RWPE2 (cell line): ENCODE results near the gene ZNF132.
A peak's percentile ranks its signal among the peaks of the same experiment; 100 is the strongest.

ENCODE experiments used
- ATAC-seq: fragments of 200-7000 bp; cut with Tn5 transposase; 3 replicates; pipeline ENCODE4 v1.9.1; 2021; ENCODE audit warnings: low read depth
- DNase-seq: peaks from one replicate; pipeline ENCODE4 v3.0.0-alpha.2; 2020; ENCODE audit warnings: low spot score
- H3K27ac ChIP-seq: fragments of 450-650 bp; 2 replicates; pipeline ENCODE4 v1.5.1; 2017; ENCODE audit warnings: mild to moderate bottlenecking; ENCODE audit not compliant: poor library complexity, severe bottlenecking
- H3K27me3 ChIP-seq: fragments of 250-450 bp; sonication (Bioruptor Pico); 2 replicates; pipeline ENCODE4 v1.5.1; 2021; ENCODE audit warnings: mild to moderate bottlenecking, moderate library complexity; ENCODE audit not compliant: insufficient read depth, poor library complexity, severe bottlenecking
- H3K36me3 ChIP-seq: fragments of 250-450 bp; sonication (Bioruptor Pico); 2 replicates; pipeline ENCODE4 v1.5.1; 2020; ENCODE audit warnings: low read depth, mild to moderate bottlenecking, moderate library complexity
- H3K4me1 ChIP-seq: fragments of 250-450 bp; sonication (Bioruptor Pico); 2 replicates; pipeline ENCODE4 v1.5.1; 2021; ENCODE audit warnings: mild to moderate bottlenecking, moderate library complexity; ENCODE audit not compliant: insufficient read depth, poor library complexity, severe bottlenecking
- H3K4me3 ChIP-seq: fragments of 250-450 bp; sonication (Bioruptor Pico); 2 replicates; pipeline ENCODE4 v1.5.1; 2021; ENCODE audit warnings: mild to moderate bottlenecking, moderate library complexity; ENCODE audit not compliant: severe bottlenecking
- H3K9me3 ChIP-seq: fragments of 250-450 bp; sonication (Bioruptor Pico); 2 replicates; pipeline ENCODE4 v1.5.1; 2021; ENCODE audit warnings: mild to moderate bottlenecking, moderate library complexity; ENCODE audit not compliant: severe bottlenecking
- CTCF ChIP-seq: fragments of 450-650 bp; IDR thresholded peaks from one replicate; pipeline ENCODE4 v1.5.1; 2017; ENCODE audit warnings: mild to moderate bottlenecking, moderate library complexity; ENCODE audit not compliant: poor library complexity, severe bottlenecking

Gene ZNF132

GRCh38 chr19:58386576-58387337 is 53.2 kb downstream of the ZNF132 start, which contains the start of gene RPS5:
RPS5 (plus strand) TSS chr19:58387269; CDS start chr19:58388138, 869 bp downstream.
- Histone ChIP-seq H3K36me3 (peaks cover 44% of the 10 kb centered on the region), H3K4me1 (peaks cover 9% of the 10 kb centered on the region), H3K27me3 (no peaks in the 10 kb centered on the region), H3K4me3 (peak within 1 kb of the TSS; percentile 62), H3K9me3 (no peaks in the 10 kb centered on the region), H3K27ac (peak within 1 kb of the TSS; percentile 88)
- ATAC-seq (peak; percentile 85), DNase-seq (peak; percentile 94)
- TF ChIP-seq CTCF: no peak

GRCh38 chr19:58385891-58386575 is 53.9 kb downstream of the ZNF132 start:
- Histone ChIP-seq H3K27me3 (no peaks in the 10 kb centered on the region), H3K4me1 (peaks cover 9% of the 10 kb centered on the region), H3K9me3 (no peaks in the 10 kb centered on the region), H3K27ac (peak overlapping the region; percentile 88), H3K36me3 (peaks cover 37% of the 10 kb centered on the region), H3K4me3 (peak overlapping the region; percentile 62)
- peak; percentile 7; the same call in 2 of the 3 replicates for ATAC-seq
- TF ChIP-seq CTCF: no peak
- DNase-seq: peak; percentile 44

GRCh38 chr19:58385313-58385890 is 54.6 kb downstream of the ZNF132 start:
- Histone ChIP-seq H3K9me3 (no peaks in the 10 kb centered on the region), H3K27me3 (no peaks in the 10 kb centered on the region), H3K4me3 (peak overlapping the region; percentile 62), H3K4me1 (peaks cover 9% of the 10 kb centered on the region), H3K36me3 (peaks cover 31% of the 10 kb centered on the region), H3K27ac (peak overlapping the region; percentile 88)
- TF ChIP-seq CTCF: no peak
- DNase-seq (no peak), ATAC-seq (no peak)

GRCh38 chr19:58382997-58383603 is 56.9 kb downstream of the ZNF132 start:
- Histone ChIP-seq H3K27ac (no peak overlapping the region), H3K4me3 (no peak overlapping the region), H3K36me3 (peaks cover 9% of the 10 kb centered on the region), H3K27me3 (no peaks in the 10 kb centered on the region), H3K4me1 (no peaks in the 10 kb centered on the region), H3K9me3 (no peaks in the 10 kb centered on the region)
- ATAC-seq (no peak), DNase-seq (no peak)
- no peak for TF ChIP-seq CTCF
